Suprapubic skin (tissue), 4 donors: Measurements from ENCODE around the gene SYT1.

Experiments used
- CTCF ChIP-seq, 2 donors: fragments of 200-600 bp in 1 of 2; fragments of 450-650 bp in 1 of 2; sonication (generic) in 1 of 2; IDR thresholded peaks; one replicate each; pipeline ENCODE4 v1.5.1; 2016 to 2019; ENCODE audit warnings: antibody characterized with exemption in 2 of 2, mild to moderate bottlenecking in 1 of 2, moderate library complexity in 1 of 2
- EP300 ChIP-seq: sonication (generic); formaldehyde crosslinking; IDR thresholded peaks from one replicate; pipeline ENCODE4 v1.6.1; 2017; ENCODE audit warnings: antibody characterized with exemption
- POLR2A ChIP-seq, 2 donors: fragments of 450-650 bp; IDR thresholded peaks; one replicate each; pipeline ENCODE4 v1.6.1; 2017; ENCODE audit warnings: antibody characterized with exemption in 2 of 2, mild to moderate bottlenecking in 2 of 2, moderate library complexity in 2 of 2
- POLR2AphosphoS5 ChIP-seq, 3 donors: sonication (generic); formaldehyde crosslinking; IDR thresholded peaks; one replicate each; pipeline ENCODE4 v1.6.1; 2017; ENCODE audit warnings: antibody characterized with exemption in 3 of 3

- TF ChIP-seq CTCF (IDR thresholded peaks at IDR 0.05), result no peak
- no peak for TF ChIP-seq POLR2AphosphoS5 (IDR thresholded peaks at IDR 0.05)
- TF ChIP-seq POLR2A (IDR thresholded peaks at IDR 0.05), result no peak
- TF ChIP-seq EP300, result no peak
Measured at GRCh38 chr12:79371226-79371625, 506.7 kb downstream of the SYT1 start.
